ENCODE data around the gene R3HDM4.
"Not testable (repeated sequence)": the region's sequence is repeated elsewhere in the genome, so short reads cannot be mapped to it uniquely, and the experiment has no call there.

R3HDM4 gene

GRCh38 chr19:881385-882071 lies 31.5 kb downstream of the R3HDM4 start:
- Histone ChIP-seq H3K27ac (ENCODE audit: low read depth, low read length) (no peak overlapping the region), H3F3A (ENCODE audit: insufficient read depth) (no peaks in the 10 kb centered on the region), H3K36me3 (ENCODE audit: low read length) (no peaks in the 10 kb centered on the region)

GRCh38 chr19:879711-880438 lies 33.1 kb downstream of the R3HDM4 start:
- Histone ChIP-seq H4K20me1 (ENCODE audit: low read depth, low read length) (no peaks in the 10 kb centered on the region), H3K27ac (ENCODE audit: low read depth, low read length) (no peak overlapping the region), H2AFZ (ENCODE audit: low read depth, low read length, severe bottlenecking) (no peak overlapping the region), H3K9me3 (ENCODE audit: insufficient read depth, low read length) (no peaks in the 10 kb centered on the region), H3K79me2 (ENCODE audit: insufficient read depth, low read length) (no peaks in the 10 kb centered on the region), H3K4me3 (ENCODE audit: insufficient read depth, low read length, poor library complexity, severe bottlenecking) (no peak overlapping the region), H3K9ac (ENCODE audit: low read length) (no peak overlapping the region), H3F3A (ENCODE audit: insufficient read depth) (no peaks in the 10 kb centered on the region), H3K9me2 (replicated peaks; ENCODE audit: insufficient read depth, low read length) (no peaks in the 10 kb centered on the region), H3K27me3 (ENCODE audit: low read length) (no peaks in the 10 kb centered on the region), H3K4me2 (ENCODE audit: low read depth, low read length, poor library complexity, severe bottlenecking) (no peak overlapping the region), H3K36me3 (ENCODE audit: low read length) (no peaks in the 10 kb centered on the region)
- TF ChIP-seq EZH2phosphoT487 (conservative IDR thresholded peaks at IDR 0.05; ENCODE audit: low read length) (no peak), CTCF (IDR thresholded peaks at IDR 0.05; ENCODE audit: insufficient read depth, low read length, poor library complexity, severe bottlenecking) (no peak)

More at GRCh38 chr19:881385-882071, 31.5 kb downstream of the R3HDM4 start:
- no peaks in the 10 kb centered on the region for H3K79me2 ChIP-seq (ENCODE audit: insufficient read depth, low read length)
- no peaks in the 10 kb centered on the region for H3K9me3 ChIP-seq (ENCODE audit: insufficient read depth, low read length)
- no peak overlapping the region for H3K4me3 ChIP-seq (ENCODE audit: insufficient read depth, low read length, poor library complexity, severe bottlenecking)
- H2AFZ ChIP-seq (ENCODE audit: low read depth, low read length, severe bottlenecking) = no peak overlapping the region
- no peak overlapping the region for H3K9ac ChIP-seq (ENCODE audit: low read length)
- H3K4me2 ChIP-seq (ENCODE audit: low read depth, low read length, poor library complexity, severe bottlenecking) = no peak overlapping the region
- no peak for TF ChIP-seq EZH2phosphoT487 (conservative IDR thresholded peaks at IDR 0.05; ENCODE audit: low read length)
- TF ChIP-seq CTCF (IDR thresholded peaks at IDR 0.05; ENCODE audit: insufficient read depth, low read length, poor library complexity, severe bottlenecking) = no peak
- no peaks in the 10 kb centered on the region for H3K9me2 ChIP-seq (replicated peaks; ENCODE audit: insufficient read depth, low read length)
- H4K20me1 ChIP-seq (ENCODE audit: low read depth, low read length) = no peaks in the 10 kb centered on the region
- H3K27me3 ChIP-seq (ENCODE audit: low read length) = no peaks in the 10 kb centered on the region

- not testable (repeated sequence) for H4K20me1 ChIP-seq (ENCODE audit: low read depth, low read length); H3K9me3 ChIP-seq (ENCODE audit: insufficient read depth, low read length); H3K9ac ChIP-seq (ENCODE audit: low read length); H3K4me3 ChIP-seq (ENCODE audit: insufficient read depth, low read length, poor library complexity, severe bottlenecking); H3K79me2 ChIP-seq (ENCODE audit: insufficient read depth, low read length); H3K9me2 ChIP-seq (replicated peaks; ENCODE audit: insufficient read depth, low read length); H3K27ac ChIP-seq (ENCODE audit: low read depth, low read length); H2AFZ ChIP-seq (ENCODE audit: low read depth, low read length, severe bottlenecking); H3K27me3 ChIP-seq (ENCODE audit: low read length); H3K4me2 ChIP-seq (ENCODE audit: low read depth, low read length, poor library complexity, severe bottlenecking); H3K36me3 ChIP-seq (ENCODE audit: low read length); H3F3A ChIP-seq (ENCODE audit: insufficient read depth)
Observed at GRCh38 chr19:878751-879561, 34.1 kb downstream of the R3HDM4 start.

GRCh38 chr19:877992-878660 lies 34.9 kb downstream of the R3HDM4 start:
- H4K20me1 ChIP-seq (ENCODE audit: low read depth, low read length); H2AFZ ChIP-seq (ENCODE audit: low read depth, low read length, severe bottlenecking); H3K9me3 ChIP-seq (ENCODE audit: insufficient read depth, low read length); H3K27me3 ChIP-seq (ENCODE audit: low read length); H3K27ac ChIP-seq (ENCODE audit: low read depth, low read length); H3K9me2 ChIP-seq (replicated peaks; ENCODE audit: insufficient read depth, low read length); H3K36me3 ChIP-seq (ENCODE audit: low read length); H3F3A ChIP-seq (ENCODE audit: insufficient read depth); H3K4me3 ChIP-seq (ENCODE audit: insufficient read depth, low read length, poor library complexity, severe bottlenecking); H3K79me2 ChIP-seq (ENCODE audit: insufficient read depth, low read length); H3K9ac ChIP-seq (ENCODE audit: low read length); H3K4me2 ChIP-seq (ENCODE audit: low read depth, low read length, poor library complexity, severe bottlenecking): not testable (repeated sequence)
